ENCODE results near the gene VSIG8.

VSIG8 gene

GRCh38 chr1:159829822-159830465 lies 32.5 kb downstream of the VSIG8 start:
- peak; percentile 42 for DNase-seq (ENCODE audit: low read depth in 2 of 2)

- no peak for DNase-seq (ENCODE audit: low read depth in 2 of 2)
These were observed 33.2 kb downstream of the VSIG8 start for GRCh38 chr1:159829273-159829634.

GRCh38 chr1:159828581-159829272 lies 33.7 kb downstream of the VSIG8 start:
- DNase-seq (ENCODE audit: low read depth in 2 of 2), result no peak

DNA sequence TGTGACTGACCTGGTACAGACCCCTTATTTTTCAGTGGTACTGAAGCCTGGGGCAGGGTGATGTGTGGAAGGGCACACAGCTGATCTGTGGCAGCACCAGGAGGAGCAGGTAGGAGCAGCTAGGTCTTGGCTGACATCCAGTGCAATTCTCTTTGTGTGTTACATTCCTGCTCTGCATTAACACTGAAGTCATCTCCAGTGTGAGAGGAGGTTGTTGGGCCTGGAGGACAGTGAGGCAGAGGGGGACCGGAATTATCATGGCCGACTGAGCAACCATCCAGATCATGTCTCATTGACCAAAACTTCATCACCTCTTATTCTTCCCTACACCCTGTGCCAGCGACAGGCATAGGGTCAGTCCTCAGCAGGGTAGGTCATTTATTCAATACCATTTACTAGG lies 34.3 kb downstream of the VSIG8 start:
- DNase-seq (ENCODE audit: low read depth in 2 of 2), result no peak

DNA sequence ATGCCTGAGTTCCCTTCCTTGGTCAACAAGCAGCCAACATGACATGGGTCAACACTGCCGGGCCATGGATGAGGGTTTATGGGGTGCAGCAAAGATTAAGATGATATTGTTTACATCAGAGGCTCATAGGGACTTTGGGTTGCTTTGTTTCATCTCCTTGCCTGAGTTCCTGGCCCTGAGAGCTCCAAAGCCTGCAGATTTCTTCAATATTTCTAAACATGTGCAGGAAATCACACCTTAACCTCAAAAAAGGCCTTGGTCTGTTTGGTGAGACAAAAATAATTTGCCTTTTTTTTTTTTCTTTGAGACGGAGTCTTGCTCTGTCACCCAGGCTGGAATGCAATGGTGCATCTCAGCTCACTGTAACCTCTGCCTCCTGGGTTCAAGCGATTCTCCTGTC lies 34.9 kb downstream of the VSIG8 start:
- no peak for DNase-seq (ENCODE audit: low read depth in 2 of 2)

- no peak for DNase-seq (ENCODE audit: low read depth in 2 of 2)
These were observed 35.4 kb downstream of the VSIG8 start for GRCh38 chr1:159827102-159827490.

DNA sequence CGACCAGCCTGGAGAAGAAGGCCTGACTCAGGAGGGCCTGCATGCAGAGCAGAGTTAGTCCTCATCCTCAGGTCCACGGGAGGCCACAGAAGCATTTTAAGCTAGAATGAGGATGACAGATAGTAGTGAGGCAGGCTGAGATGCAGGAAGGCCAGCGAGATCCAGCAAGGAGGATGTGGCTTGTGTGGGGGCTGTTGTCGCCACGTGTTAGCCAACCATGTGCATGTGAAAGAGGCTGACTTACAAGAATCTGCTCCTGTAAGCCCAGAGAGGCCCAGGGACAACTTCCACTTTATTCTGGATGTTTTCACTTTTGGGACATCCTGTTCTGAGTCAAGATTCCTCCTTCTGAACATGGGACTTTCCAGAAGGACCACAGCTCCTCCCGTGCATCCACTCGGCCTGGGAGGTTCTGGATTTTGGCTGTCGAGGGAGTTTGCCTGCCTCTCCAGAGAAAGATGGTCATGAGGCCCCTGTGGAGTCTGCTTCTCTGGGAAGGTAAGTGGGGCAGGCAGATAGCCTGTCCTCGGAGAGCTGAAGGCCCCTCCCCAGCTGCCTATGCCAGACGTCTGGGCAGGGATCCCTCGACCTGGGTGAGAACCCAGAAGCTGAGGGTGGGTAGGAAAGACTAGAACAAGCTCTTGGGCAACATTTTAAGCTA lies 35.9 kb downstream of the VSIG8 start, which contains the start of gene SLAMF8:
Gene SLAMF8, plus strand, starts transcription at position 433 of the 661 bp plus-strand sequence. Its CDS starts 26 bp downstream, at position 459.
- DNase-seq (ENCODE audit: low read depth in 2 of 2), result no peak

DNA sequence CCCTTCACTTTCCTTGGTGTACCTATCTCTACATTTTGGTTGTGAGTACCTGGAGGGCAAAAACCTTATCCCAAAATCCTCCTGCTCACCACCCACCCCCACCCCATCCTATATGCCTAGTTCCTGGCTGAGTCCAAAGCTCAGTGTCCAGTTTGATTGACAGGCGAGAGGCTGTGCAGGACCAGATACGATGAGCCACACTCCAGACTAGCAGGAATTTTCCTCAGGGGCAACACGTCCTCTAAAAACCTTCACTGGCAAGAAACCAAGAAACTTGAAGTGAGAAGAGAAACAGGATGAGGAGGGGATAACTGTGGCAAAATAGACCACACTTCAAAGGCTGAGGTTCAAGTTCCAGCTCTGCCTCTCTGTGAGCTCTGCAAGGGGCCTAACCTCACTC lies 36.9 kb downstream of the VSIG8 start:
- no peak for DNase-seq (ENCODE audit: low read depth in 2 of 2)

GRCh38 chr1:159823406-159823805 lies 39.1 kb downstream of the VSIG8 start:
- DNase-seq (ENCODE audit: low read depth in 2 of 2), result no peak

- no peak for DNase-seq (ENCODE audit: low read depth in 2 of 2)
These were observed 41.1 kb downstream of the VSIG8 start for GRCh38 chr1:159821171-159821867.

DNA sequence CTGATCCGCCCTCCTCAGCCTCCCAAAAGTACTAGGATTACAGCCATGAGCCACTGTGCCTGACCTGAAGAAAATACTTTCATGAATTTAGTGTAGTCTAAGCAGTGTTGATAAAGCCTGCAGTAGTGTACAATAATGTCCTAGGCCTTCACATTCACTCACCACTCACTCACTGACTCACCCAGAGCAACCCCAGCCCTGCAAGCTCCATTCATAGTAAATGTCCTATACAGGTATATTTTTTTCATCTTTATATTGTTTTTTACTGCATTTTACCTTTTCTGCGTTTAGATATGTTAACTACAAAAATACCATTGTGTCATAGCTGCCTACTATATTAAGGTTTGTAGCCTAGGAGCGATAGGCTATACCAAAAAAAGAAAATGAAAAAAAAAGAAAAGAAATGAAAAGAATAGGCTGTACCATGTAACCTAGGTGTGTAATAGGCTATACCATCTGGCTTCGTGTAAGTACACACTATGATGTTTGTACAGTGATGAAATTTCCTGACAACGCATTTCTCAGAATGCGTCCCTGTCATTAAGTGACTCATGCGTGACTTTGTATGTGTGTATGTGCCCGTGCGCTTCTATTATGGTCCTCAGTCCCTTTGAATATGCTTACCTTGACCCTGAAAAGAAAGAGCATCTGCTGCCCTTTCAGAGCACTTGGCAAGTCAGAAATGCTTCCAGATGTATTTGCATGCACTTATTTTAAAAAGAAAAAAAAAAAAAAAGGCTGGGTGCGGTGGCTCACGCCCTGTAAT lies 45.0 kb downstream of the VSIG8 start:
- no peak for DNase-seq (ENCODE audit: low read depth in 2 of 2)

DNA sequence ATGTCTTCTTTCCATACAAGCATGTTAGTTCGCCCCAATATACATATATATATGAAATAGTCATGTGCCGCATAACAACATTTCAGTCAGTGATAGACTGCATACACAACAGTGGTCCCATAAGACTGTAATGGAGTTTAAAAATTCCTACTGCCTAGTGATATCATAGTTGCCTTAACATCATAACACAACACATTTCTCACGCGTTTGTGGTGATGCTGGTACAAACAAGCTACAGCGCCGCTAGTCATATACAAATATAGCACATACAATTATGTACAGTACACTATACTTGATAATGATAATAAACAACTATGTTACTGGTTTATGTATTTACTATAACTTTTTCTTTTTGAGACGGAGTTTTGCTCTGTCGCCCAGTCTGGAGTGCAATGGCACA lies 46.5 kb downstream of the VSIG8 start:
- no peak for DNase-seq (ENCODE audit: low read depth in 2 of 2)

GRCh38 chr1:159804924-159805323 lies 57.5 kb downstream of the VSIG8 start:
- DNase-seq (ENCODE audit: low read depth in 2 of 2), result no peak

All from fibroblast of skin of left biceps (primary cell).